ENCODE measurements around the gene MYRFL. TPM values are rescaled to one million over a fixed set of nuclear protein-coding genes. Genes with fewer than 3 reads are reported as not detected.

Gene MYRFL
- total and polyA plus RNA-seq, 9 donors: 0.24 to 0.38 TPM; not detected in 7

DNA sequence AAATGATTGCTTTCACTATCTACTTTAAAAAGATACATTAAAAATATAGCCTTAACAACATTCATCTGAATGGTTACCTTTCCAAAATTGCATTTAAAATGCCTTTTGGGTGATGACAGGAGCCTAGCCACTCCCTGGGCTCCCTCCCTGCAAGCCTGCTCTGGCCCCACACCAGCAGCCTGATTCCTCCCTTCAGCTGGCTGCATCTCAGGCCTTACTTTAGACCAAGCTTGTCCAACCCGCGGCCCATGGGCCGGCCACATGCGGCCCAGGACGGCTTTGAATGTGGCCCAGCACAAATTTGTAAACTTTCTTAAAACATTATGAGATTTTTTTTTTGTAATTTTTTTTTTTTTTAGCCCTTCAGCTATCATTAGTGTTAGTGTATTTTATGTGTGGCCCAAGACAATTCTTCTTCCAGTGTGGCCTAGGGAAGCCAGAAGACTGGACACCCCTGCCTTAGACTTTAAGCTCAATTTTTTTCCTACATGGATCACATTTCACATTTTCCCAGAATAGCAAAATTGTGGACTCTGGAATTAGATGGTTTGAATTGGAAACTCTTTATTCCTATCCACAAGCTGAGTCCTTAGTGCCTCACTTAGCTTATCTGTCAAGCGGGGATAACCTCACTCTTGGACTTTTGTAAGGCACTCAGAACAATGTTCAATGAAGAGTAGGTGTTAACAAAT lies 124.4 kb downstream of the MYRFL start:
- no peak for DNase-seq
- no peak overlapping the region for H3K27ac ChIP-seq
- WGBS, 3 donors: 85 to 97% (median 97%) methylated on average over 6 of the region's 6 CpGs

DNA sequence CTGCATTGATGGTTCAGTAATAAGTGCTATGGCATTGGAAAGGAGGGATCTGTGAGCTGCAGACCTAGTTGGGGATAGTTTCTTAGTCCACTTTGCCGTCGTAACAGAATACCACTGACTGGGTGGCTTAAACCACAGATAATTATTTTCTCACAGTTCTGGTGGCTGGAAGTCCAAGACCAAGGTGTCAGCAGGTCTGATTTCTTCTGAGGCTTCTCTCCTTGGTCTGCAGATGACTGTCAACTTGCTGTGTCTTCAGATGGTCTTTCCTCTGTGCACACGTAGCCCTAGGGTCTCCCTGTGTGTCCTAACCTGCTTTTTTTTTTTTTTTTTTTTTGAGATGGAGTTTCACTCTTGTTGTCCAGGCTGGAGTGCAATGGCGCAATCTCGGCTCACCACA lies 126.1 kb downstream of the MYRFL start:
- WGBS, 3 donors: 90 to 91% (median 90%) methylated on average over 3 to 5 of the region's 5 CpGs
- no peaks in the 10 kb centered on the region for H3K27me3 ChIP-seq
- H3K27ac ChIP-seq: no peak overlapping the region
- DNase-seq: no peak
- H3K4me1 ChIP-seq (ENCODE audit: insufficient read depth): no peaks in the 10 kb centered on the region
- no peak overlapping the region for H3K4me3 ChIP-seq
- intact Hi-C loops (cut with DNase I): no loop called here
- TF ChIP-seq, protein P1, sequence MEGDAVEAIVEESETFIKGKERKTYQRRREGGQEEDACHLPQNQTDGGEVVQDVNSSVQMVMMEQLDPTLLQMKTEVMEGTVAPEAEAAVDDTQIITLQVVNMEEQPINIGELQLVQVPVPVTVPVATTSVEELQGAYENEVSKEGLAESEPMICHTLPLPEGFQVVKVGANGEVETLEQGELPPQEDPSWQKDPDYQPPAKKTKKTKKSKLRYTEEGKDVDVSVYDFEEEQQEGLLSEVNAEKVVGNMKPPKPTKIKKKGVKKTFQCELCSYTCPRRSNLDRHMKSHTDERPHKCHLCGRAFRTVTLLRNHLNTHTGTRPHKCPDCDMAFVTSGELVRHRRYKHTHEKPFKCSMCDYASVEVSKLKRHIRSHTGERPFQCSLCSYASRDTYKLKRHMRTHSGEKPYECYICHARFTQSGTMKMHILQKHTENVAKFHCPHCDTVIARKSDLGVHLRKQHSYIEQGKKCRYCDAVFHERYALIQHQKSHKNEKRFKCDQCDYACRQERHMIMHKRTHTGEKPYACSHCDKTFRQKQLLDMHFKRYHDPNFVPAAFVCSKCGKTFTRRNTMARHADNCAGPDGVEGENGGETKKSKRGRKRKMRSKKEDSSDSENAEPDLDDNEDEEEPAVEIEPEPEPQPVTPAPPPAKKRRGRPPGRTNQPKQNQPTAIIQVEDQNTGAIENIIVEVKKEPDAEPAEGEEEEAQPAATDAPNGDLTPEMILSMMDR (IDR thresholded peaks at IDR 0.05): no peak
- no peak for TF ChIP-seq POLR2A (IDR thresholded peaks at IDR 0.05)
- TF ChIP-seq EP300 (IDR thresholded peaks at IDR 0.05): no peak
- H3K36me3 ChIP-seq: no peaks in the 10 kb centered on the region
- H3K9me3 ChIP-seq: no peaks in the 10 kb centered on the region

More for the DNA sequence above, 124.4 kb downstream of the MYRFL start:
- no peaks in the 10 kb centered on the region for H3K9me3 ChIP-seq
- H3K27me3 ChIP-seq: no peaks in the 10 kb centered on the region
- H3K36me3 ChIP-seq: no peaks in the 10 kb centered on the region
- no peak for TF ChIP-seq EP300 (IDR thresholded peaks at IDR 0.05)
- TF ChIP-seq, protein P1 (IDR thresholded peaks at IDR 0.05): no peak
- TF ChIP-seq POLR2A (IDR thresholded peaks at IDR 0.05): no peak
- H3K4me3 ChIP-seq: no peak overlapping the region
- intact Hi-C loops (cut with DNase I): no loop called here
- H3K4me1 ChIP-seq (ENCODE audit: insufficient read depth): no peaks in the 10 kb centered on the region

DNA sequence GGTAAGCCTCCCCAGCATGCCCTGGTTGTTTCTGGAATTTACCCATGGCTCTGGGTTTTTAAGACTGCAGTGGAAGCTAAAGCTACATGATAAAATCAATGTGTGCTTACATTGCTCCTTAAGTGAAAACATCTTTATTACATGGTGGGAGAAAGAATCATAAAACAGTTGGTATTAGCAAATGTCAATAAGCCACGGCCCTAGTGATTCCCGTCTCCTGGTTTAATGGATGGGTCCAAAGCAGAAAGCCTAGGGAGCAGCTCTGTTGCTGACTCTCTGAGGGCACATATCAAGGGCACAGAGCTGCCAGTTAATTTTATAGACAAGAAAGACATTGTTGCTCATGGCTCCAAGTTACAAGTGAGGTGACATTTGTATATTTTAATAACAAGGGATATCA lies 127.9 kb downstream of the MYRFL start:
- H3K27ac ChIP-seq: no peak overlapping the region

DNA sequence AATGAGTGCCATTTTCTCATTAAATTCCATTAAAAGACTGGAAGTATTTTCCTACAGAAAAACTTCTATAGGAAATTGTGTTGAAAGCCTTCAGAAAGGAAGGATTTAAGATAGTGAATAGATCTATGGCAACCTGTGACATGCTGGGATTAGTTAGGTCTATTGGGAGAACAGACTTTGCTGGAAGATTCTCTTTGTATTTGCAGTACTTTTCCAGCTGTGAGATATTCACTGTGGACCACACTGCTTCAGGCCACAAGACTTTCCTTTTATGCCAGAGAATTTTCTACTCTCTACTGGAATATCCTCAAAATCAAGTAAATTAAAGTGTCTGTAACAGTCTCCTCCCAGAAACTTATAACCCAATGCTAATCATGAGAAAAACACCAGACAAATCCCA lies 136.2 kb downstream of the MYRFL start:
- DNase-seq: no peak
- intact Hi-C loops (cut with DNase I): loop anchor here in 1 of 4 donors (5.0 kb wide), 1 partner anchor 191 kb away; no protein-coding TSS in a partner anchor
- H3K27me3 ChIP-seq: no peaks in the 10 kb centered on the region
- H3K4me3 ChIP-seq: no peak overlapping the region
- TF ChIP-seq EP300 (IDR thresholded peaks at IDR 0.05) (no peak), POLR2A (IDR thresholded peaks at IDR 0.05) (no peak)
- TF ChIP-seq, protein P1 (IDR thresholded peaks at IDR 0.05): no peak
- no peaks in the 10 kb centered on the region for H3K9me3 ChIP-seq
- no peaks in the 10 kb centered on the region for H3K36me3 ChIP-seq
- no peak overlapping the region for H3K27ac ChIP-seq
- no peaks in the 10 kb centered on the region for H3K4me1 ChIP-seq (ENCODE audit: insufficient read depth)

More for the DNA sequence above, 127.9 kb downstream of the MYRFL start:
- DNase-seq: no peak
- Histone ChIP-seq H3K4me1 (ENCODE audit: insufficient read depth) (no peaks in the 10 kb centered on the region), H3K27me3 (no peaks in the 10 kb centered on the region), H3K36me3 (no peaks in the 10 kb centered on the region), H3K9me3 (no peaks in the 10 kb centered on the region), H3K4me3 (no peak overlapping the region)
- intact Hi-C loops (cut with DNase I): no loop called here
- WGBS, 3 donors: 84 to 88% (median 88%) methylated on average over 2 of the region's 2 CpGs
- no peak for TF ChIP-seq EP300 (IDR thresholded peaks at IDR 0.05)

DNA sequence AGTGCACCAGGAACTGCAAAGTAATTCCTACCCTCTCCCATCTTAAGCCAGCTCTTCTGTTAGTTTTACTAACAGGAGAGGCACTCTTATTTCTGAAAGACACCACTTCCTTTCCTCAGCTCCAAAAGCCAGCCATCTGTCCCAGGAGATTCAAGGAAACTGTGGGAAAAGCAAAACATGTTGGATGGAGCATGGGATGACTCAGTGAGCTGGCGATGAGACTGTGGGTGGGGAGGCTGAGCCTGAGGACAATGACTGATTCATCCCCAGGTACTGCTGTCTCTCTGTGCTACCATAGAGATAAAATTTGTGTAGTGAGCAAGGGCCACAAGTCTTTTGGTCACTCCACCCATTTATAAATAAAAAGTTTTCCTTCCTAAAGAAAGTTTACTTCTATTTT lies 141.4 kb downstream of the MYRFL start:
- no peaks in the 10 kb centered on the region for H3K9me3 ChIP-seq
- H3K4me3 ChIP-seq: no peak overlapping the region
- no peak overlapping the region for H3K27ac ChIP-seq
- 26 to 49% (median 35%) methylated on average over 1 of the region's 1 CpG for WGBS, 3 donors
- H3K4me1 ChIP-seq (ENCODE audit: insufficient read depth): no peaks in the 10 kb centered on the region
- H3K36me3 ChIP-seq: no peaks in the 10 kb centered on the region
- intact Hi-C loops (cut with DNase I): no loop called here
- DNase-seq: no peak
- TF ChIP-seq POLR2A (IDR thresholded peaks at IDR 0.05): no peak
- TF ChIP-seq, protein P1 (IDR thresholded peaks at IDR 0.05): no peak
- no peak for TF ChIP-seq EP300 (IDR thresholded peaks at IDR 0.05)
- H3K27me3 ChIP-seq: no peaks in the 10 kb centered on the region
